GM19193 (cell line): Measurements from ENCODE around the gene SLC35A5.

Experiments used
- POLR2A ChIP-seq: IDR thresholded peaks from 4 replicates; pipeline ENCODE4 v1.6.1; 2011; ENCODE audit not compliant: insufficient read depth, insufficient read length; ENCODE audit errors: extremely low read depth

Gene SLC35A5

GRCh38 chr3:112634786-112635541, 73.1 kb downstream of the SLC35A5 start:
- TF ChIP-seq POLR2A, result no peak
